Stomach (tissue), 9 donors: Measurements from ENCODE around the gene TMEM208. TPM values are rescaled to one million over a fixed set of nuclear protein-coding genes. Genes with fewer than 3 reads are reported as not detected.

Experiments
- DNase-seq, 2 donors: peaks; one replicate each; pipeline versions ENCODE4 v3.0.0 to v3.0.0-alpha.2; 2013 to 2019
- H3K27ac ChIP-seq, 5 donors: fragments of 200-600 bp in 4 of 5; sonication (generic) in 4 of 5; one replicate each; pipeline ENCODE4 v1.5.1; 2013 to 2019; ENCODE audit warnings: mild to moderate bottlenecking in 1 of 5, moderate library complexity in 1 of 5
- H3K27me3 ChIP-seq, 3 donors: fragments of 200-600 bp; sonication (generic); one replicate each; pipeline ENCODE4 v1.5.1; 2017 to 2019; ENCODE audit warnings: mixed run types in 1 of 3
- H3K36me3 ChIP-seq, 4 donors: fragments of 200-600 bp; sonication (generic); 1 replicate in 3 of 4; 2 replicates in 1 of 4; pipeline ENCODE4 v1.5.1; 2016 to 2019
- H3K4me1 ChIP-seq, 4 donors: fragments of 200-600 bp; sonication (generic); one replicate each; pipeline ENCODE4 v1.5.1; 2016 to 2019
- H3K4me3 ChIP-seq, 4 donors: fragments of 200-600 bp; sonication (generic) in 3 of 4; one replicate each; pipeline ENCODE4 v1.5.1; 2016 to 2019; ENCODE audit warnings: mild to moderate bottlenecking in 1 of 4
- H3K9me3 ChIP-seq, 4 donors: fragments of 200-600 bp; sonication (generic); one replicate each; pipeline ENCODE4 v1.5.1; 2016 to 2019
- CTCF ChIP-seq, 7 experiments: fragments of 450-650 bp in 4 of 7; fragments of 200-600 bp in 3 of 7; sonication (generic) in 3 of 7; IDR thresholded peaks; one replicate each; pipeline ENCODE4 v1.5.1; 2016 to 2019; ENCODE audit warnings: antibody characterized with exemption in 7 of 7, control low read depth in 2 of 7, mild to moderate bottlenecking in 1 of 7
- EP300 ChIP-seq: sonication (generic); formaldehyde crosslinking; IDR thresholded peaks from one replicate; pipeline ENCODE4 v1.6.1; 2017; ENCODE audit warnings: antibody characterized with exemption
- POLR2A ChIP-seq, 4 donors: fragments of 450-650 bp; IDR thresholded peaks; one replicate each; pipeline ENCODE4 v1.6.1; 2016; ENCODE audit warnings: antibody characterized with exemption in 4 of 4, control low read depth in 2 of 4, mild to moderate bottlenecking in 1 of 4, moderate library complexity in 1 of 4
- POLR2AphosphoS5 ChIP-seq, 3 donors: sonication (generic); formaldehyde crosslinking; IDR thresholded peaks; one replicate each; pipeline ENCODE4 v1.6.1; 2016; ENCODE audit warnings: antibody characterized with exemption in 3 of 3
- WGBS, 5 donors: extraction: QIAGEN DNeasy Blood & Tissue Kit in 3 of 5; methylation state at CpG; one replicate each; pipeline versions ENCODE4 v1.1.5 to v1.1.7; 2013 to 2018; 5-methylcytosine and 5-hydroxymethylcytosine counted together
- intact Hi-C: fragments of 100-400 bp; cut with DNase I; formaldehyde crosslinking; loops from one replicate; pipeline ENCODE4 v1.15.1; 2023; ENCODE audit warnings: low total_unique reads
- polyA plus RNA-seq, 3 donors: library from polyadenylated mRNA; stranded (reverse); fragments of 200-250 nt; gene quantifications; one replicate each; pipeline ENCODE4 v1.2.3, GENCODE V29; 2013
- total RNA-seq, 5 donors: library from RNA; depleted of rRNA; stranded (reverse); fragments of >200 nt; gene quantifications; one replicate each; pipeline versions ENCODE4 v1.1.0 to v1.2.3, GENCODE V29; 2014 to 2016
- donor health status: healthy with polysubstance abuse.
- donor health status: Bipolar disorder and iron deficiency.
- donor health status: healthy.

The TMEM208 gene
- total and polyA plus RNA-seq, 8 donors: 8.7 to 141 (median 51.0) TPM

GRCh38 chr16:67215706-67216105 lies 11.2 kb upstream of the TMEM208 start:
- no peak for TF ChIP-seq CTCF (IDR thresholded peaks at IDR 0.05)
- no peak for TF ChIP-seq POLR2A (IDR thresholded peaks at IDR 0.05)
- no peak for TF ChIP-seq POLR2AphosphoS5 (IDR thresholded peaks at IDR 0.05)
- no peak for TF ChIP-seq EP300
- no peak for DNase-seq
- Histone ChIP-seq H3K27ac (no peak overlapping the region), H3K4me3 (no peak overlapping the region), H3K9me3 (no peaks in the 10 kb centered on the region), H3K4me1 (peaks cover 22 to 45% (median 27%) of the 10 kb centered on the region in 4 donors), H3K27me3 (no peaks in the 10 kb centered on the region), H3K36me3 (peaks cover 0 to 4% (median 0%) of the 10 kb centered on the region in 4 donors)
- whole genome bisulfite sequencing, 5 donors: 67 to 78% (median 73%) methylated on average over 5 of the region's 5 CpGs
- intact Hi-C loops: no loop called here

GRCh38 chr16:67216612-67217490 lies 10.1 kb upstream of the TMEM208 start:
- 52 to 66% (median 54%) methylated on average over 18 of the region's 18 CpGs for WGBS, 5 donors
- H3K27me3 ChIP-seq: no peaks in the 10 kb centered on the region
- intact Hi-C loops: no loop called here

GRCh38 chr16:67223992-67224391 lies 2.9 kb upstream of the TMEM208 start:
- H3K9me3 ChIP-seq: no peaks in the 10 kb centered on the region
- intact Hi-C loops: no loop called here
- no peak overlapping the region for H3K4me3 ChIP-seq
- no peak for DNase-seq
- H3K36me3 ChIP-seq: peaks cover 9 to 17% (median 11%) of the 10 kb centered on the region in 4 donors
- no peaks in the 10 kb centered on the region for H3K27me3 ChIP-seq
- peak overlapping the region in 1 of 5 donors; percentile 35 for H3K27ac ChIP-seq
- 16 to 42% (median 34%) methylated on average over 3 of the region's 3 CpGs for WGBS, 5 donors
- H3K4me1 ChIP-seq: peaks cover 9 to 50% (median 38%) of the 10 kb centered on the region in 4 donors
- TF ChIP-seq POLR2A (IDR thresholded peaks at IDR 0.05) (no peak), CTCF (IDR thresholded peaks at IDR 0.05) (no peak), POLR2AphosphoS5 (IDR thresholded peaks at IDR 0.05) (no peak), EP300 (no peak)

More at GRCh38 chr16:67216612-67217490, 10.1 kb upstream of the TMEM208 start:
- no peaks in the 10 kb centered on the region for H3K36me3 ChIP-seq
- DNase-seq: peak in 1 of 2 donors; percentile 61
- H3K27ac ChIP-seq: peak overlapping the region in 4 of 5 donors; percentile 4 to 58 (median 22)
- peaks cover 22 to 45% (median 27%) of the 10 kb centered on the region in 4 donors for H3K4me1 ChIP-seq
- peak in 1 of 3 donors; percentile 18 for TF ChIP-seq POLR2AphosphoS5 (IDR thresholded peaks at IDR 0.05)
- TF ChIP-seq POLR2A (IDR thresholded peaks at IDR 0.05): no peak
- no peak overlapping the region for H3K4me3 ChIP-seq
- no peaks in the 10 kb centered on the region for H3K9me3 ChIP-seq

GRCh38 chr16:67226295-67226803 lies 581 bp upstream of the TMEM208 start:
- WGBS, 5 donors: 10 to 16% (median 14%) methylated on average over 12 of the region's 12 CpGs
- H3K4me3 ChIP-seq: peak overlapping the region; percentile 92 to 100 (median 99)
- no peak for DNase-seq
- H3K36me3 ChIP-seq: peaks cover 28 to 41% (median 34%) of the 10 kb centered on the region in 4 donors
- no peaks in the 10 kb centered on the region for H3K9me3 ChIP-seq
- peak overlapping the region; percentile 20 to 87 (median 86) for H3K27ac ChIP-seq
- TF ChIP-seq POLR2AphosphoS5 (IDR thresholded peaks at IDR 0.05) (no peak), POLR2A (IDR thresholded peaks at IDR 0.05) (no peak), EP300 (no peak), CTCF (IDR thresholded peaks at IDR 0.05) (no peak)
- H3K4me1 ChIP-seq: peaks cover 9 to 55% (median 38%) of the 10 kb centered on the region in 4 donors
- intact Hi-C loops: no loop called here
- H3K27me3 ChIP-seq: no peaks in the 10 kb centered on the region
